ENCODE measurements around the gene ABCA4.

Gene ABCA4

GRCh38 chr1:94104776-94105580, 16.0 kb downstream of the ABCA4 start:
- TF ChIP-seq POLR2A (IDR thresholded peaks at IDR 0.05; ENCODE audit: low read length), result no peak
- TF ChIP-seq GATA1 (IDR thresholded peaks at IDR 0.05; ENCODE audit: low read depth, low read length), result no peak
- no peak for DNase-seq

GRCh38 chr1:94104127-94104684, 16.7 kb downstream of the ABCA4 start:
- no peak for TF ChIP-seq GATA1 (IDR thresholded peaks at IDR 0.05; ENCODE audit: low read depth, low read length)
- no peak for TF ChIP-seq POLR2A (IDR thresholded peaks at IDR 0.05; ENCODE audit: low read length)
- DNase-seq, result no peak

GRCh38 chr1:94103608-94104007, 17.3 kb downstream of the ABCA4 start:
- DNase-seq, result no peak
- no peak for TF ChIP-seq GATA1 (IDR thresholded peaks at IDR 0.05; ENCODE audit: low read depth, low read length)
- TF ChIP-seq POLR2A (IDR thresholded peaks at IDR 0.05; ENCODE audit: low read length), result no peak

GRCh38 chr1:94101613-94102525, 19.1 kb downstream of the ABCA4 start:
- TF ChIP-seq GATA1 (IDR thresholded peaks at IDR 0.05; ENCODE audit: low read depth, low read length) (no peak), POLR2A (IDR thresholded peaks at IDR 0.05; ENCODE audit: low read length) (no peak)
- DNase-seq, result no peak

GRCh38 chr1:94100785-94101612, 19.9 kb downstream of the ABCA4 start:
- DNase-seq, result no peak

GRCh38 chr1:94100129-94100784, 20.7 kb downstream of the ABCA4 start:
- no peak for DNase-seq
- TF ChIP-seq GATA1 (IDR thresholded peaks at IDR 0.05; ENCODE audit: low read depth, low read length), result no peak
- no peak for TF ChIP-seq POLR2A (IDR thresholded peaks at IDR 0.05; ENCODE audit: low read length)

More at GRCh38 chr1:94100785-94101612, 19.9 kb downstream of the ABCA4 start:
- TF ChIP-seq GATA1 (IDR thresholded peaks at IDR 0.05; ENCODE audit: low read depth, low read length), result no peak
- TF ChIP-seq POLR2A (IDR thresholded peaks at IDR 0.05; ENCODE audit: low read length), result no peak

GRCh38 chr1:94099303-94099702, 21.6 kb downstream of the ABCA4 start:
- DNase-seq, result no peak
- no peak for TF ChIP-seq POLR2A (IDR thresholded peaks at IDR 0.05; ENCODE audit: low read length)
- no peak for TF ChIP-seq GATA1 (IDR thresholded peaks at IDR 0.05; ENCODE audit: low read depth, low read length)

GRCh38 chr1:94098585-94099111, 22.3 kb downstream of the ABCA4 start:
- no peak for DNase-seq
- no peak for TF ChIP-seq POLR2A (IDR thresholded peaks at IDR 0.05; ENCODE audit: low read length)
- TF ChIP-seq GATA1 (IDR thresholded peaks at IDR 0.05; ENCODE audit: low read depth, low read length), result no peak

GRCh38 chr1:94096797-94097549, 24.0 kb downstream of the ABCA4 start:
- no peak for DNase-seq

DNA sequence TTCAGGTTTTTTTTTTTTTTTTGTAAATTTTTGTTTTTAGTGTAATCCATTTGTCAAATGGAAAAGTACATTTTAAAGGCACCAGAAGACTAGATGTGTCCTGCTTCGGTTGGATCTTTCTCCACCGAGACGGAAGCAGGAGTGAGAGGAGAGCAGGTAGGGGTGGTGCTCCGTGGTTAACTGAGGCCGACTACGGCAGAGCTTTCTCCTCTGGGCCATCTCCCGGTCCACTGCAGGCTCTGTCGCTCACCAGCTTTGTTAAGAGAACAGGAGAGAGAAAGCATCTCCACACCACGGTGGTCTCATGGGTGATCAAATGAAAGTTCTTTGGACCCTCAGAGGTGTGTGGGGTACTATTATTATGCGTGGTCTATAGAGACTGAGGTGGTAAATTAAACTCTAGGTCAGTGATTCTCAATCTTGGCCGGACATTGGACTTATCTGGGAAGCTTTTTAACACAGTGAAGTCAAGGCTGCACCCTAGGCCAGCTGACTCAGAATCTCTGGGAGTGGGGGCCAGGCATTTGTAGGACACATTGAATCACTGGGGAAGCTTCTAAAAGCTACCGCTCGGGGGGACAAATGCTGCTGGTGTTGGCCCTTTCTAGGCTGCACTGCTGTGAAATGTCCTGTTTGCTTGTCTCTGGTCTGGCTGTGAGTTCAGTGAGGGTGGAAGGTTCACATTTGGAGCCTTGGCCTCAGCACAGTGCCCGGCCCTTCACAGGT, 25.0 kb downstream of the ABCA4 start:
- no peak for DNase-seq
- TF ChIP-seq POLR2A (IDR thresholded peaks at IDR 0.05; ENCODE audit: low read length) (no peak), GATA1 (IDR thresholded peaks at IDR 0.05; ENCODE audit: low read depth, low read length) (no peak)

More at GRCh38 chr1:94096797-94097549, 24.0 kb downstream of the ABCA4 start:
- TF ChIP-seq POLR2A (IDR thresholded peaks at IDR 0.05; ENCODE audit: low read length) (no peak), GATA1 (IDR thresholded peaks at IDR 0.05; ENCODE audit: low read depth, low read length) (no peak)

GRCh38 chr1:94095112-94095637, 25.8 kb downstream of the ABCA4 start:
- no peak for TF ChIP-seq GATA1 (IDR thresholded peaks at IDR 0.05; ENCODE audit: low read depth, low read length)
- DNase-seq, result no peak
